ENCODE data around the gene DEPDC4.

DEPDC4 gene

DNA sequence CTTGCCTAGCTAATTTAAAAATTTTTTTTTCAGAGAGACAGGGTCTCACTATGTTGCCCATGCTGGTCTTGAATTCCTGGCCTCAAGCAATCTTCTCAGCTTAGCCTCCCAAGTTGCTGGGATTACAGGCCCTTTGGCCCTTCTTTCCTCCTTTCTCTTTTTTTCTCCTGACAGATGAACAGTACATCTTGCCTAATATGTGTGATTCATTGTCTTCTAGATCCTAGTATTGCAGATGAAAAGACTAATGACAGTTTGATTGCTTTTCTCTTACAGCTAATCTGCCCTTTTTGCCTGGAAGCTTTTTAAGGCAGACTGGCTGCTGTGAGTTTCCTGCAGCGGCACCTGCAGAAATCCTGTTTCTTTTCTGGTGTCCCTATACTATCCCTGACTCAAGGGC, 12.0 kb downstream of the DEPDC4 start:
- no peak overlapping the region; the same call in 1 of the 2 replicates for H3K27ac ChIP-seq
- no peak for TF ChIP-seq ZFX (IDR thresholded peaks at IDR 0.05; ENCODE audit: borderline replicate concordance)
- TF ChIP-seq, protein P1, sequence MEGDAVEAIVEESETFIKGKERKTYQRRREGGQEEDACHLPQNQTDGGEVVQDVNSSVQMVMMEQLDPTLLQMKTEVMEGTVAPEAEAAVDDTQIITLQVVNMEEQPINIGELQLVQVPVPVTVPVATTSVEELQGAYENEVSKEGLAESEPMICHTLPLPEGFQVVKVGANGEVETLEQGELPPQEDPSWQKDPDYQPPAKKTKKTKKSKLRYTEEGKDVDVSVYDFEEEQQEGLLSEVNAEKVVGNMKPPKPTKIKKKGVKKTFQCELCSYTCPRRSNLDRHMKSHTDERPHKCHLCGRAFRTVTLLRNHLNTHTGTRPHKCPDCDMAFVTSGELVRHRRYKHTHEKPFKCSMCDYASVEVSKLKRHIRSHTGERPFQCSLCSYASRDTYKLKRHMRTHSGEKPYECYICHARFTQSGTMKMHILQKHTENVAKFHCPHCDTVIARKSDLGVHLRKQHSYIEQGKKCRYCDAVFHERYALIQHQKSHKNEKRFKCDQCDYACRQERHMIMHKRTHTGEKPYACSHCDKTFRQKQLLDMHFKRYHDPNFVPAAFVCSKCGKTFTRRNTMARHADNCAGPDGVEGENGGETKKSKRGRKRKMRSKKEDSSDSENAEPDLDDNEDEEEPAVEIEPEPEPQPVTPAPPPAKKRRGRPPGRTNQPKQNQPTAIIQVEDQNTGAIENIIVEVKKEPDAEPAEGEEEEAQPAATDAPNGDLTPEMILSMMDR (IDR thresholded peaks at IDR 0.05): no peak

DNA sequence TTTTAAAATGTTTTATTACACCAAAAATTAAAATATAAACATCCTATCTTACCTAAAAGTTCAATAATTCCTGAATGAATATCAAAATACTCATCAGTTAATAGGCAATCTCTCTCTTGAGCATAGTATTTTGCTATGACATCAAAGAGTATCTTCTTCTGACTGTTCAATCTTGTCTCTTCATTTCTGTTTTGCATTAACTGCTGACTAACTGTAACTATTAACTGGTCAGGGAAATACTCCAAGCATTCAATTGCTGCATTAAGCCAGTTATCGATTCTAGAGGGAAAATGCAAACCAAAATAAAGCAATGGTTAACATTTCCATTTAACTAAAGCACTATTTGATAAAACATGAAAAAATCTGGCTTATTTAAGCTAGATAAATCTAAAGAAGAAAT, 13.4 kb downstream of the DEPDC4 start:
- TF ChIP-seq ZFX (IDR thresholded peaks at IDR 0.05; ENCODE audit: borderline replicate concordance): no peak
- TF ChIP-seq, protein P1 (IDR thresholded peaks at IDR 0.05): no peak
- no peak overlapping the region for H3K27ac ChIP-seq

DNA sequence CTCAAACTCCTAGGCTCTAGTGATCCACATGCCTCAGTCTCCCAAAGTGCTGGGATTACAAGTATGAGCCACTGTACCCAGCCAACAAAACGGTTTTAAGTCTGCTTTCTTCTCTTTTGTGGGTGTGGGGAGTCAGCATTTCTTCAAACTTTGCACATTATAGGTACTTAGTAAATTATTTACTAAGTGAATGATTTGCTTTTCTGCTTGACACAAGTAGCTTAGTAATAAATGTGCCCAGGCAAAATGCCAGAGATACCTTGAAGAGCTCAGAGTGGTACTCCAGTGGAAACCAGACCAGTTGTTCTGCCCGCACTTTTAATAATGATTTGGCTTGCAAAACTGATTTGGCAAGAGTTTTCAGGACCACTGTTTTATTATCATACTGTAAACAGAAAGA, 15.0 kb downstream of the DEPDC4 start:
- TF ChIP-seq, protein P1 (IDR thresholded peaks at IDR 0.05): no peak
- no peak for TF ChIP-seq ZFX (IDR thresholded peaks at IDR 0.05; ENCODE audit: borderline replicate concordance)

DNA sequence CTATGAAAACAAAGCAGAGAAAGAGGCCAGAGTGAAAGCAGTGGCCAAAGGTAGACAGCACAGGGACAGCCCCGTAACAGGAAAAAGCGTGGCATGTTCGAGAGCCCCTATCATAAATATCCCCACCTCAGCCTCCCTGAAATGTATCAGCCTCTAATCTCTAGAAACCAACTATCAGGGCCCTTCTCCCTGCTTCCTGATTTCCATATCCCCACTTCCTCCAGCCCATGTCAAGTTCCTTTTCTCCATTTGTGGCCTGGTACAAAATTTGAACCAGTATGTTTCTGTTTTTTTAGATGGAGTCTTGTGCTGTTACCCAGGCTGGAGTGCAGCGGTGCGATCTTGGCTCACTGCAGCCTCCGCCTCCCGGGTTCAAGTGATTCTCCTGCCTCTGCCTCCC, 16.9 kb downstream of the DEPDC4 start:
- TF ChIP-seq, protein P1 (IDR thresholded peaks at IDR 0.05): no peak
- no peak for TF ChIP-seq ZFX (IDR thresholded peaks at IDR 0.05; ENCODE audit: borderline replicate concordance)
- no peak overlapping the region for H3K27ac ChIP-seq

More for the DNA sequence above, 15.0 kb downstream of the DEPDC4 start:
- H3K27ac ChIP-seq: peak overlapping the region; percentile 45

DNA sequence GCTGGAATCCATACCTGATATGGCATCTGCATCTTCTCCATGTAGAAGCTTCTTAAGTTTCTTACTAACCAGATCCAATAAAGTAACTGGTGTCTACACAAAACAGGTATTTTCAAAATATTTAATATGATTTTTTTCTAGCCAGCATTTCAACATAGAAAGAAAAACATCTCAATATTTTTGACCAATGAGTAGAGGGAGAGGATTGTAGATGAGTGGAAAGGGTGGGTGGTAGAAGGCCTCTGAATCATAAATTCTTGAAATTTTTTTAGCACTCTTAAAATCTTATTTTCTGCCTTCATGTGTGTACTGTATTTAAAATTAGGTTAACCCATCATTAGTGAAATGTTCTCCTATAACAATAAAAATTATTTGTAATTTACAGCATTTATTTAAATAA, 18.0 kb downstream of the DEPDC4 start:
- TF ChIP-seq ZFX (IDR thresholded peaks at IDR 0.05; ENCODE audit: borderline replicate concordance): no peak
- TF ChIP-seq, protein P1 (IDR thresholded peaks at IDR 0.05): no peak
- H3K27ac ChIP-seq: no peak overlapping the region

DNA sequence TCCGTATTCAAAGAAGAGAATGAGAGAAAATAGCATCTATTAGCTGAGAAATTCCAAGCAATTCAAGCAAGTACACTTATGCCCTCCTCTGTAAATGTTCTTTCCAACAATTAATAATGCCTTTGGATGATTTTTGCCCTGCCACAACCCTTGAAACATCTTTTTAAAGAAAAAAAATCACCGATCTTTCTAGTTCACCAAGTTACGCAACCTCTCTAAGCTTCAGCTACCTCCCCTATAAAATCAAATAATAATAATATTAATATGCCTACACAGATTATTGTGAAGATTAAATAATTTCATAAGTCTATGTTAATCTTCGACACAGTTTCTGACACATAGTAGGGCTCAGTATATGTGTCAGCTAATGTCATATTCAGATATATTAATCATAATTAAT, 19.1 kb downstream of the DEPDC4 start:
- H3K27ac ChIP-seq: no peak overlapping the region
- TF ChIP-seq, protein P1 (IDR thresholded peaks at IDR 0.05): no peak
- TF ChIP-seq ZFX (IDR thresholded peaks at IDR 0.05; ENCODE audit: borderline replicate concordance): no peak

DNA sequence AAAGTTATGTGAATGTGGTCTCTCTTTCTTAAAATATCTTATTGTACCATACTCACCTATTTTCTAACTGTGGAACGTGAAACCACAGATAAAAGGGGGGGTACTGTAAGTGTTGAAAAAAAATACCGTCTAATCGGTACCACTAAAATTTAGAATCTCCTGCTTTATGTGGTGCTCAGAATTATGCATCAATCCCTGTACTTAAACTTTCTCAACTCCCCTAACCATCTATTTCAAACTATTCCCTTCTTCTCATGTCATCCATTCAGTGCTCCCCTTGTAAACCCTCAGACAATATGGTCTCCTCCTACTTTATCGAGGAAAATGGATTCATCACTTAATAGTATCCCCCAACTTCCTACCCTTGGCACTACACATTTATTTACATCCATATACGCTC, 23.7 kb downstream of the DEPDC4 start:
- H3K27ac ChIP-seq: no peak overlapping the region
- TF ChIP-seq, protein P1 (IDR thresholded peaks at IDR 0.05): no peak
- no peak for TF ChIP-seq ZFX (IDR thresholded peaks at IDR 0.05; ENCODE audit: borderline replicate concordance)

Data from 22Rv1 (cell line).